ENCODE results near the gene EIF4A2. TPM values are rescaled to one million over a fixed set of nuclear protein-coding genes. Genes with fewer than 3 reads are reported as not detected.
A peak's percentile ranks its signal among the peaks of the same experiment; 100 is the strongest.
"Not testable (repeated sequence)": the region's sequence is repeated elsewhere in the genome, so short reads cannot be mapped to it uniquely, and the experiment has no call there.

The EIF4A2 gene
- polyA plus RNA-seq, 1 donor, result 869 TPM

DNA sequence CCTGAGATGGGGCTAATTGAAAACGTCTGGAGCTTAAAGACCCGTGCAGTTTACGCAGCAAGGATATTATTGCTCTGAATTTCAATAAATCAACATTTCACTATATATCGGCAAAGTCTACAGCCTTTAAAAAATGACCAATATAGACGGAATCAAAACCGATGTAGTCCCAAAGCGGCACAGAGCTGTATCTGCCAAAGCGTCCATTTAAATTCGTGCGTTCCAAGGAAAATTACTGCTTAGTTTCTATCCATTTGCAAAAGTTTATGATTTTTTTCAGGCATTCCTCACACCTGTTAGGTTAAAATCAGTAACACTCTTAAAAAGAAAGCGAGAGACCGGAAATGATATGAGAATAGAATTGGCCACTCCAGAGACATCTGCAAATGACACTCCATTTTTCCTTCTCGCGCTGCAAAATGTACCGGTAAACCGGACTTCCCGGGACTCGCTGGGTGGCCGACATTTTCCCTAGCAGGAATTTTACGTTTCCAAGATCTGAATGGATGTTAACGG, 777 bp upstream of the EIF4A2 start:
- DNase-seq, result peak; percentile 58

DNA sequence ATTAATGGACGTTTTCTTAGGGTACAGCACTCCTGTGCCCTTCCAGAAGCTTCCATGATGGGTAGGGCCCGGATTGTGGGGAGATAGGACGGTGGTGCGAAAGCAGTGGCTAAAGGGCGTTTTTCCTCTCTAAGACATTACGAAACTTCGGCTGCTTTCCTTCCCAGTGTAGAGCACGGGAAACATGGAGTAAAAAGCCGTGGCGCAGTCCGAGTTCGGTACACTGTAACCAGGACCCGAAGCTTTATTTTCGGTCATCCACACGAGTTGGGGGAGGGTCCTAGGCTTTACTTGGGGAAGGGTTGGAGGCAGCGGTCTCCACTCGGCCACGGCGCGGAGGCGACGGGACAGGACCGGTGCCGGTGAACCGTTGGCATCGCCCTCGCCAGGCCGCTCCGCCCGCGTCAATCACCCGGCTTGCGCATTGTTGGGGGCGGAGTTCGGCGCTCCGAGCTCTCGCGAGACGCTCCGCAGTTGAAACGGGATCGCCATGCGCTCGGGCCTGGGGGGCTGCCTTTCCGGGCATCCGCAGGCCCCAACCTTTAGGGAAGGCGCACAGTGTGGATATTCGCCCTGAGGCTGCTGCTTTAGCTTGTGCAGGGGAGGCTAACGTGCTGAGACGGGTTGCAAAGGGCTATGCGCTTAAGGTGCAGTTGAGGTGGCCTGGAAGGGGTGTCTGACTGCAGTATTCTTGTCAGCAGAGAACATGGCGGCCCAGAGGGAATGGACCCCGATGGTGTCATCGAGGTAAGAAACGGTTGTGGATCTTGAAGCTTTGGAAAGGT, 546 bp downstream of the EIF4A2 start:
- DNase-seq, result peak; percentile 79

DNA sequence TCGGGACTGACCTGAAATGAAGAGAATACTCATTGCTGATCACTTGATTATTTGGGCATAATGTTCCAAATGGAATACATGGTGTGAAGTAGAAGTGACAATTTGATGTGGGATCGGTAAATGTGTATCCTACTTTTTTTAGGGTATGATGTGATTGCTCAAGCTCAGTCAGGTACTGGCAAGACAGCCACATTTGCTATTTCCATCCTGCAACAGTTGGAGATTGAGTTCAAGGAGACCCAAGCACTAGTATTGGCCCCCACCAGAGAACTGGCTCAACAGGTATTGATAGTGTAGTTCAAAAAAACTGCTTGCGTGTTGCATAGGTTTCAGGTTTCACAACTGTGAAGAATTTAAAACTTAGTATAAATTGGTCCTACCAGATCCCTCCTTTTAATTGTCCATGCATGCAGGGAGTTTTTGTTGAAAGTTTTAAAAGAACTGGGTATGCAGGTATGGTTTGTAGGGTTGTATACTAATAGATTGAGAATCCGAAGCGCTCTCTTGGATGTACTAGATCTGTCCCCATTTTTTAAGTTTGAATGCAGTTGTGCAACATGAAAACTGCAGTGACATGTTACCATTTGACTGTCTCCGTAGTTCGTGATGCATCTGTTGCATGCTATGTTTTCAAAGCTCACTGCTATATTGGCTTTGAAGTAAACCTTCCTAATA, 1.6 kb downstream of the EIF4A2 start:
- no peak for DNase-seq

DNA sequence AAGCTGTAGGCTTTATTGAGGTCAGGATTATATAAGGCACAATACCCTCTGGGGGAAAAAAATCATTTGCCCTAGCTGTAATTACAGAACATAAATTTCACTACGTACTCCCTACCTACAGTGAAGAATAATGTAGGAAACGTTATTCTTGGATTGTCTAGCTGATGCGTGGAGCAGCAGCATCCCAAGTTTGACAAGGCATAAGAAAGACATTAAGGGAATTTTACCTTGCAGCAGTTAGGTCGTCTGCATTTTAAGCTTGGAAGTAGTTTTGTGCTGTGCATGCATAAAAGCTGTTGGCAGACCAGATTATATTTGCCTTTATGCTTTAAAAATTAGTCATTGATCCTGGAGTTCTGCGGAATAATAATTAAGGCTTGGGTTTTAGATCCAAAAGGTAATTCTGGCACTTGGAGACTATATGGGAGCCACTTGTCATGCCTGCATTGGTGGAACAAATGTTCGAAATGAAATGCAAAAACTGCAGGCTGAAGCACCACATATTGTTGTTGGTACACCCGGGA, 2.2 kb downstream of the EIF4A2 start:
- no peak for DNase-seq

DNA sequence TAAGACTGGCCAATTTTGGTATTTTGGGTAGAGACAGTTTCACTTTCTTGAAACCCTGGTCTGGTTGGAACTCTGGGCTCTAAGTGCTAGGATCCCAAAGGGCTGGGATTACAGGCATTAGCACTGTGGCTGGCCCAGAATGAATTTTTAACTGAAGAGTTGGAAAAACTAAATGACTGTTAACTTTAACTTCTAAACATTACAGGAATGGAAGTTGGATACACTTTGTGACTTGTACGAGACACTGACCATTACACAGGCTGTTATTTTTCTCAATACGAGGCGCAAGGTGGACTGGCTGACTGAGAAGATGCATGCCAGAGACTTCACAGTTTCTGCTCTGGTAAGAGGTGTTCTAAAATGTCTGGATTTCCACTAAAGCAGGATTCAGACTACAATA, 3.5 kb downstream of the EIF4A2 start:
- DNase-seq, result no peak

DNA sequence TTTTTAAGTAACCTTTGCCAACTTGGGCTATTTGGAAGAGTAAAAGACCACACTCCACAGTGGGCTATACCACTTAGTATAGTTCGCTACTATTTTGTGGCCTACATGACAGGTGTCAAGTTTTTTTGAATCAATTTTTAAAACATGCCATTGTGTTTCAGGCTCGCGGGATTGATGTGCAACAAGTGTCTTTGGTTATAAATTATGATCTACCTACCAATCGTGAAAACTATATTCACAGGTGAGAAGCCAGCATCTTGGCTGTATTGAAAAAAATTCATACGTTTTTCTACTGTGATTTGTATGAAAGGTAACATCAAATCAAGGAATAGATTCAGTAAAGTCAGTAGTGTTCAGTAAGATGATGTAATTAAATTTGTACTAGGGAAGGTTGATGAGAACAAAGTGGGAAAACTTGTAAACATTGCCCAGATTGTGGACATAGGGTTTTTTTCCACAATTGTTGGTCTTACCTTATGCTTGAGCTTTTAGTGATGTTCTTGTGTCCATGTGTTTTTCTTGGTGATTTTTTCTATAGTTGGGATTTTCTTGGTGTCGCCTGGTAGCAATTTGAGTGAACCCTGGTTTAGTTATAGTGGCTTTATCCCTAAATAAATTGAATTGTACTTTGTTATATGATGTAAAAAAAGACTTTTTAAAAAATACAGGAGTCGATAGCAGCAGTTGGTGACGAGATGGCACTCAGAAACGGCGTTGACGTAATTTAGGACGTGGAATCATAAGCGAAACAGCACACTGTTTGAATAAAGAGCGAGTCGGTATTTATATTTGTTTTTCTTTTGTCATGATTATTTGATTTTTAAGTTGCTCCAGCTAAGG, 4.5 kb downstream of the EIF4A2 start:
- no peak for DNase-seq

DNA sequence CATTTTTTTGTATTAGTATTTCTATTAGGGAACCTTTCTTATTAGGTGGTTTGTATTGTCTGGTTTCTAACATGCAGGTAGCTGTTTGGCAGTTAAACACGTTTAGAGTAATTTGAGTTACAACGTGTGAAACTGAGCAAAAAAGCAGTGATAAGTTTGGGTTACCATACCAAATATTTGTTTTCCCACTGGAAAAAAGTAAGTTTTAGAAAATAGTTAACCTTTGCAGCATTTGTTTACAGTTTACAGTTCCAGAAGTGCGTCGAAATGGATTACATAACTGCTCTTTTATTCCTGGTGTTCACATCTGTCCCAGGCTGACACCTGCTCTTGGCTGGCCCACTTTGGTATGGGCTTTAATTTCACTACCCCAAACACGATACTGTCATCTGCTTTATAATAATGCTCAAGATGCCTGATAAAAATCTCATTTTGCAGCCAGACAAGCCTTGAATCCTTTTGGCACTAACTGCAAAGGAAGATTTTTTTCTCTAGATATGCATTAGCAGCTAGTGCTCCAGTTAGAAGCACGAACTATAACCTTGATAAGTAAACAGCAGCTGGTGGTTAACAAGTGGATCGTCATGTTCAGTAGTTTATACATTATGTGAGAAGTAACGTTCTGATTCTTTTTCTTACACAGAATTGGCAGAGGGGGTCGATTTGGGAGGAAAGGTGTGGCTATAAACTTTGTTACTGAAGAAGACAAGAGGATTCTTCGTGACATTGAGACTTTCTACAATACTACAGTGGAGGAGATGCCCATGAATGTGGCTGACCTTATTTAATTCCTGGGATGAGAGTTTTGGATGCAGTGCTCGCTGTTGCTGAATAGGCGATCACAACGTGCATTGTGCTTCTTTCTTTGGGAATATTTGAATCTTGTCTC, 5.3 kb downstream of the EIF4A2 start:
- no peak for DNase-seq

DNA sequence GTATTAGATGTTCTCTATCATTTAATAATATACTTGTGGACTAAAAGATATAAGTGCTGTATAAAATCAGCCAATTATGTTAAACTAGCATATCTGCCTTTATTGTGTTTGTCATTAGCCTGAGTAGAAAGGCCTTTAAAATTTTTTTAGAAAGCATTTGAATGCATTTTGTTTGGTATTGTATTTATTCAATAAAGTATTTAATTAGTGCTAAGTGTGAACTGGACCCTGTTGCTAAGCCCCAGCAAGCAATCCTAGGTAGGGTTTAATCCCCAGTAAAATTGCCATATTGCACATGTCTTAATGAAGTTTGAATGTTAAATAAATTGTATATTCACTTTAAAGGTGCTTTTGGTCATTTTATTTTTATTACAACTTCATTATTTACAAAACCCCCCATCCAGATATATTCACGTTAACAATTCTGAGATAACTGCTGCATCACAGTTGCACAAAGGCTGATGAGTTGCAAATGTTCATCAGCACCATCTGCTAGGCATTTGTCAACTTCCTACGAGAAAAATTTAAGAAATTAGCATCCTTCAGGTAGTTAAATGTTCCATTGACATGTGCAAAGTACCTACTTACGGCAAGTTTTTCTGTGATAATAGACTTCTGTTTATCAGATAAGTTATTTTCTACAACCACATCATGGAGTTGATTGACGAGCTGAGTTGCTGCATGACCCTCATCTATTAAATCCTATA, 6.3 kb downstream of the EIF4A2 start:
- no peak for DNase-seq

DNA sequence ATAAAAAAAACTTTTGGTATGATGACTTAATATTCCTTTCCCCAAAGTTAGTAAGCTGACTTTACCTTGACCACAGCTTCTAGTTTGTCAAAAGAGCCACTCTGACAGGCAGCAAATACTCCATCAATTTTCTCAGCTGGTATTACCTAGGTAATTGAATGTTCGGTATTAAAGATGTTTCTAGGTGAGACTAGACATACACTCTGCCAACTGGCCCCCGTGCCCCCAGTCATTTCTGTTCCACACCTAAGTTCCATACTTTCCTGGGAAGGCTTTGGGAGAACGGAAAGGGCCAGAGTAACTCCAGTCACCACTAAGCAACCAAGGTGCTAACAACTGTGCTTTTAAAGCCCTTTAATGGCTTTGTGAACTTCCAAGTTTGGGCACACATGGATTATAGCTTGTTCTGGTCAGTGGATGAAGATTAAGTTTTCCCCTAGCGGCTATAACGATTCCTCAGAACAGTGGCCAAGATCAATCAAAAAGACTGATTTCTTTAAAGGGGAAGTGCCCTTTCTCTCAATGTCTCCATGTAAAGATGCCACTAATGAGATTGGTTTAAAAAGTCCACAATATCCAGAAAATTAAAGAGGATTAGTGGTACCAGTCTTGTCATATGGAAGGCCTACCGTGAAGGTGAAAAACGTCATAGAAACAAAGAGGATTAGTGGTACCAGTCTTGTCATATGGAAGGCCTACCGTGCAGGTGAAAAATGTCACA, 7.0 kb downstream of the EIF4A2 start:
- no peak for DNase-seq

DNA sequence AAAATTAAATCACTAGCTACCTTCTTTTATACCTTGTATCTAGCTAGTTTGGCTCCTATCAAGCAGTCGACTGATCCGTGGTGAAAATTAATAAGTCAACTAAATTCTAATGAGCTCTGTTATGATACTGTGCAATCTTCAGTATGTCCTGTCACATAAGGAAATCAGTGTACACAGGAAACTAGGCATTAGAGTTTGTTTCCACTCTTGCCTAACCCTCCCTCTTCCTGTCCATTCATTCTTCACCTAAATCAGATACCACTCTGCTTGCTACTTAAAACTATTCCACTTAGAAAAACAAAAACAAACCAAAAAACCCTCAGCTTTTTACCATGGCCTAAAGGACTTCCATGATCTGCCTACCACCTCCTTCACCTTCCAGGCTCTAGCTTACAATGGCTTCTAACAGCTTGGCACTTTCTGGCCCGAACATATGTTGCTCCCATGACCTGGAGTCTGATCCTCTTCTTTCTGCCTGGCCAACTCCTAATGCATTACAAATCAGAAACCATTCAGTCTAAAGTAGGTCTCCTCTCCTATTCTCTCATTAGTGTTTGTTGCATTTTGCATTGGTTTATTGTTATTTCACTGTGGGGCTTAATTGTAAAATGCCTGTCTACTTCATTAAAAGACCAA, 15.0 kb downstream of the EIF4A2 start:
- no peak for DNase-seq

DNA sequence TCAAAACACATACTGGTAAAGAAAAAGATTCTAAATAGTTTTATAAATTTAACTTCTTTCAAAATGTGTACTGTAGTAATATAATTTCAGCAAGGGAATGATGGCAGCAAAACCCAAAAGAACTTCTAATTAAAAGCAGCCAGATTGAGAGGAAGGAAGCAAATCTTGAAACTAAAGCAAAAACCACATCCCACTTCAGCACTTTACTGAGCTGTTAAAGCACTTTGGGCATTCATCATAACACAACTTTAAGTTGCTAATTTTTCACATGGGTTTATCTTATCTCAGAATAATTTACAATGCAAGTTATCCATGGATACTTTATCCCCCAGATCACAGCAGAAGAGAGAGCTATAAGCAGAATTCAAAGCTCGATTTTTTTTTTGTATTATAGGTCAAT, 16.9 kb downstream of the EIF4A2 start:
- DNase-seq, result no peak

DNA sequence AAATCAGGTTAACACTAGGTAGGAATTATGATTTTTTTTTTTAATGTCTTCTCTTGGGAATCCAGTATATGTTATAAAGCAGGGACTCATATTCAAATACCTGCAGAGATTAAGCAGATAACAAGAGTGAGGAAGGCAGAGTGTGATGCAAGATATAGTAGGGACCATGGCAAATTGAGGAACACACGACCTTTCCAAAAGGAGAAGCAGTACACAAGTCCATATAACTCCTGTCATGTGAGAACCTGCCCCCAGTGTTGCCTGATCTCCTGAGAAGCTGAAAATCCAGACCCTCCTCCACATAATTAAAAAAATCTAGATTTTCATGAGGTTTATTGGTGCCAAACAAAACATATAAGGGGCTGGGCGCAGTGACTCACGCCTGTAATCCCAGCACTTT, 19.3 kb downstream of the EIF4A2 start:
- DNase-seq, result no peak

DNA sequence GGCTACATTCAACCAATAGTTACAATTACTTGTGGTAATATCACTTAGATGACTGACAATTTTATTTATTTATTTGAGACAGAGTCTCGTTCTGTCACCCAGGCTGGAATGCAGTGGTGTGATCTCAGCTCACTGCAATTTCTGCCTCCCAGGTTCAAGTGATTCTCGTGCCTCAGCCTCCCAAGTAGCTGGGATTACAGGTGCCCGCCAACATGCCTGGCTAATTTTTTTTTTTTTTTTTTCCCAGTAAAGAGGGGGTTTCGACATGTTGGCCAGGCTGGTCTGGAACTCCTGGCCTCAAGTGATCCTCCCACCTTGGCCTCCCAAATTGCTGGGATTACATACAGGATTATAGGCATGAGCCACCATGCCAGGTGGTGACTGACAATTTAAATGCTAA, 20.1 kb downstream of the EIF4A2 start:
- not testable (repeated sequence) for DNase-seq

DNA sequence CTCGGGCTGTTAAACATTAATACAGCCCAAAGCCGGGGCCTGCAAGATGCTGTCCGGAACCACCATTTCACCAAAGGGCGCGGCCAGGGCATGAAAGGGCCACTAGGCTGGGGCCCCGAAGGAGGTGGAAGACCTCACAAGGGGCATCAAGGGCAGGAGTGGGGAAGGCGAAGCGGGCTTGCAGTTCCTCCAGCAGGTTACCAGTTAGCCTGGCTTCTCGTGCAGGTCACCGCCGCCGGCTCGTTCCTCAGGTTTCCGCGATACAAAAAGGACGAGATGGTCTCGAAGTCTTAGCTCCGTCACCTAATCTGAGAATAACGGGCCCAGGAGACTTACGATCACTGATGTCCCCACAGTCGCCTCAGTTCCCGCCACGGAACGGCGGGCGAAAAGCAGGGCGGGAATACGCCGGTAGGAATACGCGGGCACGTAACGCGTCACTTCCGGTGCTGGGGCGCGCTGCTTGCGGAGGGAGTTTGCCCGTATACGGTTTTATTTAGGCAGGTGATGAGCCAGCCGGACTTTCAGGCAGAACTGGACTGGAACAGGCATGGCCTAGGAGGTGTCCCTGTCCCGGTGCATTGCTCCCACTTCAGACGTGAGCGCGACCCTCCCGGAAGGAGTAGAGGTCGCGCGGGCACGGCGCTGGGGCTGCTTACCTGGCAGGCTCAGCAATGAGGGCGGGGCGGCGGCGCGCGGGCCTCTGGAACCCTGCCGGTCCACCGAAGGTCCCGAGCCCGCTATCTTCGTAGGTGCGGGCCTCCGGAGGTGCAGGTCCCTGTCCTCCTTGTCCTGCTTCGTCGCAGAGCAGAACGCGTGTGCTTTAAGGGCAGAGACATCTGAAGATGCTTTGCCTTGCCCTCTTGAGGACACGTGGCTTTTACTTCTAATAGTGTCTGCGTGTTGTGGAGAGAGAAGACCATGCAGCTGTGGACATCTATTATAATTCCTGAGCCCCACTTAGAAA, 23.0 kb downstream of the EIF4A2 start, which contains the start of gene RFC4:
TSS of gene RFC4 (minus strand) at position 394 of the 967 bp plus-strand sequence. CDS start 1,769 bp downstream, outside the sequence.
- DNase-seq, result peak; percentile 81

DNA sequence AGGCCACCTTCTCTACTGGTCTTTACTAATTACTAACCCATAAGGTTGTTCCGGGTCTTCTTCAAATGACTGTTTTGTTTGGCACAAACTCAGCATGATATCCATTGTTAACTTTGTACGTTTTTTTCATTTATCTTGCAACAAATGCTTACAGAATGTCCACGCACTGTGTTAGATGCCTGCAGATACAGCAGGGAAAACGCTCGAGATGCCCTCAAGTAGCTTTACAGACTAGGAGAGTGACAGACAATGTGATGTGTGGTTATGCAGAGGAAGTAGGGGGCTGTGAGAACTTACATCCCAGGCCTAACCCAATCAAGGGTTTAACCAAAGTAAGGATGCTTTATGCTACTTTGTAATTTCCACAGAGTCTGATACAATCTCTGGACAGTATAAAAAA, 23.9 kb downstream of the EIF4A2 start:
- no peak for DNase-seq

DNA sequence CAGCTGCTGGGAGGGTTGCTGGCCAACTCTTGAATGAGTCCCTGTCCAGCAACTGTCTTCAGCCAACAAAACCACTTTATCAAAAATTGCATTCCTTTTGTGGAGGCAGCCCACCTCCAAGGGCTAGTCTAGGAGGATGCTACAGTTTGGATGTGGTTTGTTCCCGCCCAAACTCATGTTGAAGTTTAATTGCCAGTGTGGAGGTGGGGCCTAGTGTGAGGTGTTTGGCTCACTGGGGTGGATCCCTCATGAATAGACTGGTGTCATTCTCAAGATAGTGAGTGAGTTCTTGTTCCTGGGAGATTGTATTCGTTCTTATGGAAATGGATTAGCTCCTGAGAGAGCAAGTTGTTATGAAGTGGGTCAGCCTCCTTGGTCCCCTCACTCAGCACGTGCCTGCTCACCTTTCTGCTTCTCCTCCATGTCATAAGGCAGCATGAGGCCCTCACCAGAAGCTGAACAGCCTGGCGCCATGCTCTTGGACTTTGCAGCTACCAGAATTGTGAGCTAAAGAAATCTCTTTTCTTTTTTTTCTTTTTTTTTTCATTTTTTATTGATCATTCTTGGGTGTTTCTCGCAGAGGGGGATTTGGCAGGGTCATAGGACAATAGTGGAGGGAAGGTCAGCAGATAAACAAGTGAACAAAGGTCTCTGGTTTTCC, 27.1 kb downstream of the EIF4A2 start:
- DNase-seq, result no peak

DNA sequence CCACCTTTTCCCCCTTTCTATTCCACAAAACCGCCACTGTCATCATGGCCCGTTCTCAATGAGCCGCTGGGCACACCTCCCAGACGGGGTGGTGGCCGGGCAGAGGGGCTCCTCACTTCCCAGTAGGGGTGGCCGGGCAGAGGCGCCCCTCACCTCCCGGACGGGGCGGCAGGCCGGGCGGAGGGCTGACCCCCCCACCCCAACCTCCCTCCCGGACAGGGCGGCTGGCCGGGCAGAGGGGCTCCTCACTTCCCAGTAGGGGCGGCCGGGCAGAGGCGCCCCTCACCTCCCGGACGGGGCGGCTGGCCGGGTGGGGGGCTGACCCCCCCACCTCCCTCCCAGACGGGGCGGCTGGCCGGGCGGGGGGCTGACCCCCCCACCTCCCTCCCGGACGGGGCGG, 27.9 kb downstream of the EIF4A2 start:
- DNase-seq, result not testable (repeated sequence)
